Measurements from ENCODE around the gene GNAI1. TPM values are rescaled to one million over a fixed set of nuclear protein-coding genes. Genes with fewer than 3 reads are reported as not detected.

GNAI1 gene
- total and polyA plus RNA-seq, 2 donors (not counting 1 experiment from before 2014, with no cell fraction given): not detected

- POLR2A ChIA-PET: no interaction called here
- Mint-ChIP-seq H3K27me3 (no peaks in the 10 kb centered on the region), H3K9me3 (ENCODE audit: insufficient read depth) (no peaks in the 10 kb centered on the region), H3K4me3 (no peak overlapping the region), H3K4me1 (no peaks in the 10 kb centered on the region), H3K27ac (no peak overlapping the region)
- Histone ChIP-seq H3K79me2 (ENCODE audit: control insufficient read depth, insufficient read depth, low read length) (no peaks in the 10 kb centered on the region), H4K20me1 (ENCODE audit: control insufficient read depth, insufficient read depth, low read length, poor library complexity, severe bottlenecking) (no peaks in the 10 kb centered on the region), H2AFZ (ENCODE audit: insufficient read depth, low read depth, low read length, poor library complexity, severe bottlenecking) (no peak overlapping the region), H3K4me3 (ENCODE audit: control extremely low read depth in 1 of 5, extremely low read depth in 1 of 5, insufficient read depth in 1 of 5, low read depth in 2 of 5, low read length in 4 of 5) (no peak overlapping the region), H3K27ac (ENCODE audit: low read length in 2 of 2) (no peak overlapping the region), H3K9me3 (ENCODE audit: control extremely low read depth in 1 of 3, control insufficient read depth in 2 of 3, insufficient read depth in 1 of 3, low read length in 2 of 3) (no peaks in the 10 kb centered on the region), H3K4me1 (ENCODE audit: control insufficient read depth in 2 of 2, insufficient read depth in 2 of 2, low read length in 2 of 2) (no peaks in the 10 kb centered on the region), H3K27me3 (replicated peaks in 1 of 4; ENCODE audit: control extremely low read depth in 1 of 4, control insufficient read depth in 3 of 4, insufficient read depth in 4 of 4, low read length in 3 of 4) (no peaks in the 10 kb centered on the region), H3K9ac (ENCODE audit: low read length) (no peak overlapping the region), H3K36me3 (replicated peaks in 1 of 2; ENCODE audit: control extremely low read depth in 1 of 2, control insufficient read depth in 1 of 2, extremely low read depth in 1 of 2, insufficient read depth in 2 of 2, low read length in 1 of 2) (no peaks in the 10 kb centered on the region), H3K4me2 (replicated peaks; ENCODE audit: low read depth, low read length, poor library complexity, severe bottlenecking) (no peak overlapping the region)
- no peak for DNase-seq
- CTCF ChIA-PET: no interaction called here
- WGBS (ENCODE audit: insufficient coverage): 61% methylated on average over 2 of the region's 4 CpGs
- ATAC-seq (ENCODE audit: low read depth): no peak
- intact Hi-C loops (cut with micrococcal nuclease): no loop called here
- no peak for TF ChIP-seq CTCF (IDR thresholded peaks at IDR 0.05)
Measured at GRCh38 chr7:80244206-80244916, 109.7 kb downstream of the GNAI1 start.

DNA sequence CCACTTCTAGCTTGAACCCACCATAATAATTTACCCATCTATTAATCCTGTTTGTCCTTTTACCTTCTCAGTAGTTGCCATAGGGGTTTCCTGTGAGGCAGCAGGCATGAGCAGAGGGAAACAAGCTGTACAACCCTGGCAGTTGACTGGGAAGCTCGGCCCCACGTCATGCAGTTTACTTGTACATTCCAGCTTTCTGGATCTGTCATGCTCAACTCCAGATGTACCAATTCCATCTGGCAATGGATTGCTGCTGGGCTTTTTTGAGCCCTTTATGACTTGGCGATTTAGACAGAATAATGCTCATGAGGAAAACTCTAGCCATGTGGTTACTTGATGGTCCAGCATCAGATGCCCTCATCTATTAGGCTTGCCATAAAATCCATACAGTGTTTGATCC is 112.5 kb downstream of the GNAI1 start:
- TF ChIP-seq CTCF (IDR thresholded peaks at IDR 0.05) (no peak), EZH2 (IDR thresholded peaks at IDR 0.05; ENCODE audit: borderline replicate concordance, insufficient read depth, low read depth, low read length, poor library complexity, severe bottlenecking) (no peak)

More for the DNA sequence above, 112.5 kb downstream of the GNAI1 start:
- H3K9ac ChIP-seq (ENCODE audit: low read length): no peak overlapping the region
- H3K27me3 ChIP-seq (replicated peaks in 1 of 4; ENCODE audit: control extremely low read depth in 1 of 4, control insufficient read depth in 3 of 4, insufficient read depth in 4 of 4, low read length in 3 of 4): no peaks in the 10 kb centered on the region
- no peak for ATAC-seq (ENCODE audit: low read depth)
- no peaks in the 10 kb centered on the region for H3K79me2 ChIP-seq (ENCODE audit: control insufficient read depth, insufficient read depth, low read length)
- Mint-ChIP-seq H3K27ac (no peak overlapping the region), H3K9me3 (ENCODE audit: insufficient read depth) (no peaks in the 10 kb centered on the region), H3K4me3 (no peak overlapping the region), H3K27me3 (no peaks in the 10 kb centered on the region), H3K4me1 (no peaks in the 10 kb centered on the region)
- no peak overlapping the region for H3K4me3 ChIP-seq (ENCODE audit: control extremely low read depth in 1 of 5, extremely low read depth in 1 of 5, insufficient read depth in 1 of 5, low read depth in 2 of 5, low read length in 4 of 5)
- no peaks in the 10 kb centered on the region for H3K36me3 ChIP-seq (replicated peaks in 1 of 2; ENCODE audit: control extremely low read depth in 1 of 2, control insufficient read depth in 1 of 2, extremely low read depth in 1 of 2, insufficient read depth in 2 of 2, low read length in 1 of 2)
- intact Hi-C loops (cut with micrococcal nuclease): no loop called here
- CTCF ChIA-PET: no interaction called here
- no peak for DNase-seq
- no peak overlapping the region for H2AFZ ChIP-seq (ENCODE audit: insufficient read depth, low read depth, low read length, poor library complexity, severe bottlenecking)
- H3K27ac ChIP-seq (ENCODE audit: low read length in 2 of 2): no peak overlapping the region
- H3K4me1 ChIP-seq (ENCODE audit: control insufficient read depth in 2 of 2, insufficient read depth in 2 of 2, low read length in 2 of 2): no peaks in the 10 kb centered on the region
- no peaks in the 10 kb centered on the region for H4K20me1 ChIP-seq (ENCODE audit: control insufficient read depth, insufficient read depth, low read length, poor library complexity, severe bottlenecking)
- 83% methylated on average over 3 of the region's 3 CpGs for WGBS (ENCODE audit: insufficient coverage)
- POLR2A ChIA-PET: no interaction called here
- H3K4me2 ChIP-seq (replicated peaks; ENCODE audit: low read depth, low read length, poor library complexity, severe bottlenecking): no peak overlapping the region
- no peaks in the 10 kb centered on the region for H3K9me3 ChIP-seq (ENCODE audit: control extremely low read depth in 1 of 3, control insufficient read depth in 2 of 3, insufficient read depth in 1 of 3, low read length in 2 of 3)

Data from B cell (primary cell).